SK-N-SH treated with all-trans-retinoic acid at 6 μM for 48 hours (cell line): ENCODE data around the gene TNIK.

Source experiments
- ATAC-seq: fragments of 200-7000 bp; cut with Tn5 transposase; 3 replicates; pipeline ENCODE4 v1.9.1; 2020; ENCODE audit warnings: mild to moderate bottlenecking, moderate library complexity
- ARNTL ChIP-seq: fragments of 450-650 bp; formaldehyde crosslinking; IDR thresholded peaks from 2 replicates; pipeline ENCODE4 v1.5.0; 2020; ENCODE audit warnings: low read depth, mild to moderate bottlenecking, moderate library complexity, borderline replicate concordance
- CSDC2 ChIP-seq: fragments of 250-450 bp; sonication (Bioruptor Pico); IDR thresholded peaks from 2 replicates; pipeline ENCODE4 v1.5.0; 2020; ENCODE audit warnings: mild to moderate bottlenecking, moderate library complexity
- ESRRG ChIP-seq: fragments of 250-450 bp; sonication (Bioruptor Pico); IDR thresholded peaks from 2 replicates; pipeline ENCODE4 v1.6.1; 2021; ENCODE audit warnings: mild to moderate bottlenecking
- GLIS3 ChIP-seq: fragments of 250-450 bp; sonication (Bioruptor Pico); IDR thresholded peaks from 2 replicates; pipeline ENCODE4 v1.5.0; 2020; ENCODE audit warnings: mild to moderate bottlenecking, moderate library complexity
- ISL1 ChIP-seq: fragments of 250-450 bp; sonication (Bioruptor Pico); IDR thresholded peaks from 2 replicates; pipeline ENCODE4 v2.1.2; 2022; ENCODE audit warnings: mild to moderate bottlenecking, moderate library complexity
- OSR1 ChIP-seq: fragments of 250-450 bp; sonication (Bioruptor Pico); IDR thresholded peaks from 2 replicates; pipeline ENCODE4 v1.8.0; 2022; ENCODE audit warnings: moderate library complexity, mild to moderate bottlenecking, inconsistent platforms
- PPARA ChIP-seq: fragments of 250-450 bp; sonication (Bioruptor Pico); IDR thresholded peaks from 2 replicates; pipeline ENCODE4 v1.5.0; 2020; ENCODE audit warnings: mild to moderate bottlenecking, borderline replicate concordance
- RARB ChIP-seq: fragments of 250-450 bp; sonication (Bioruptor Pico); IDR thresholded peaks from 2 replicates; pipeline ENCODE4 v1.8.0; 2021; ENCODE audit warnings: mild to moderate bottlenecking, moderate library complexity
- SNAI2 ChIP-seq: fragments of 250-450 bp; sonication (Bioruptor Pico); IDR thresholded peaks from 2 replicates; pipeline ENCODE4 v1.5.0; 2020; ENCODE audit warnings: mild to moderate bottlenecking, moderate library complexity
- TCF4 ChIP-seq: fragments of 250-450 bp; sonication (Bioruptor Pico); IDR thresholded peaks from 2 replicates; pipeline ENCODE4 v1.8.0; 2021; ENCODE audit warnings: mild to moderate bottlenecking, moderate library complexity, borderline replicate concordance
- ZC3H10 ChIP-seq: fragments of 250-450 bp; sonication (Bioruptor Pico); IDR thresholded peaks from 2 replicates; pipeline ENCODE4 v1.5.1; 2021; ENCODE audit warnings: mild to moderate bottlenecking, moderate library complexity
- ZFP3 ChIP-seq: fragments of 250-450 bp; sonication (Bioruptor Pico); IDR thresholded peaks from 2 replicates; pipeline ENCODE4 v1.5.0; 2020; ENCODE audit warnings: mild to moderate bottlenecking, moderate library complexity
- ZFP30 ChIP-seq: fragments of 450-650 bp; formaldehyde crosslinking; IDR thresholded peaks from 2 replicates; pipeline ENCODE4 v1.5.0; 2022; ENCODE audit warnings: mild to moderate bottlenecking, moderate library complexity
- ZNF565 ChIP-seq: fragments of 450-650 bp; formaldehyde crosslinking; conservative IDR thresholded peaks from 2 replicates; pipeline ENCODE4 v1.5.0; 2020; ENCODE audit warnings: low read depth, mild to moderate bottlenecking, moderate library complexity
- ZNF70 ChIP-seq: fragments of 450-650 bp; formaldehyde crosslinking; IDR thresholded peaks from 2 replicates; pipeline ENCODE4 v1.5.0; 2020; ENCODE audit warnings: mild to moderate bottlenecking, moderate library complexity
- ZNF8 ChIP-seq: fragments of 450-650 bp; formaldehyde crosslinking; IDR thresholded peaks from 2 replicates; pipeline ENCODE4 v1.5.0; 2020; ENCODE audit warnings: mild to moderate bottlenecking, moderate library complexity
- TF ChIP-seq, protein P1 (sequence below): fragments of 250-450 bp; sonication (Bioruptor Pico); IDR thresholded peaks from 2 replicates; pipeline ENCODE4 v1.5.1; 2021; ENCODE audit warnings: mild to moderate bottlenecking, moderate library complexity
- TF ChIP-seq, protein P2 (sequence below): fragments of 250-450 bp; sonication (Bioruptor Pico); IDR thresholded peaks from 2 replicates; pipeline ENCODE4 v1.8.0; 2020; ENCODE audit warnings: mild to moderate bottlenecking, moderate library complexity, borderline replicate concordance
- TF ChIP-seq, protein P3 (sequence below): fragments of 250-450 bp; sonication (Bioruptor Pico); IDR thresholded peaks from 2 replicates; pipeline ENCODE4 v1.5.0; 2020; ENCODE audit warnings: mild to moderate bottlenecking, moderate library complexity
- TF ChIP-seq, protein P4 (sequence below): fragments of 250-450 bp; sonication (Bioruptor Pico); IDR thresholded peaks from 2 replicates; pipeline ENCODE4 v1.5.1; 2020; ENCODE audit warnings: low read depth, mild to moderate bottlenecking, moderate library complexity
- TF ChIP-seq, protein P5 (sequence below): fragments of 250-450 bp; sonication (Bioruptor Pico); IDR thresholded peaks from 2 replicates; pipeline ENCODE4 v1.8.0; 2021; ENCODE audit warnings: low read depth, mild to moderate bottlenecking, moderate library complexity, borderline replicate concordance

Gene TNIK

DNA sequence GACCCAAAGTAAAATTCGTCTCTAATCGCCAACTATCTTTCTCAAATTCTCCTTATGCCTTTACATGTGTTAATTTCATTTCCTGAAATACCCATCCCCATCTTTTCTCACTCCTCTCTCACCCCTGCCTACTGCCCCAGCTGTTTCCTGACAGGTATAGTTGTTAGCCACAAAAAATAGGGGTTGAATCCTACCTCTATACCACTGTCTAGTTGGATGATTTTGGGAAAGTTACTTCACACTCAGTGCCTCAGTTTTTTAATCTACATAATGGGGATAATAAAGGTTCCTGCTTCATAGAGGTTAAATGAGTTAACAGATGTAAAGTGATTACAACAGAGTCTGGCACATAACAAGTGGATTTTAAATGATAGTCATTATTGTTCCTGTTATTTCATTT, 189.7 kb downstream of the TNIK start:
- ATAC-seq = no peak

DNA sequence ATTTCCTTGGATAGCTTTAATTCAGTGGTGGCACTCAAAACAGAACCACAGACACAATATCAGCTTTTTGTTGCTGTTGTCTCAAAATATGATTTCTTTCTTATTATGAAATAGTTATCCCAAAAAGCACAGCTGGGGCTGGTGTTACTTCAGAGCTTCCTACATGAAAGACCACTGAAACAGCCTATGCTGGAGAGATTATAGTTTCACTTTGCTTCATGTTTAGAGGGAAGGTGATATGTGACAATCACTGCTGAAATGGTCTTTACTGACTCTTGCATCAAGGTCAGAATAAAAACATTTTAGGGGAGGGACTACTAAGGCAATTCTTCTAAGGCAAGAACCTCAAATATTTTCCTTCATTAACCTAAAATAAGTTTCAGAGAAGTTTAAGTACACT, 190.7 kb downstream of the TNIK start:
- TF ChIP-seq ZFP30 (CRISPR knock-in tag) = no peak
- no peak for ATAC-seq

More for the DNA sequence above, 189.7 kb downstream of the TNIK start:
- TF ChIP-seq, protein P1, sequence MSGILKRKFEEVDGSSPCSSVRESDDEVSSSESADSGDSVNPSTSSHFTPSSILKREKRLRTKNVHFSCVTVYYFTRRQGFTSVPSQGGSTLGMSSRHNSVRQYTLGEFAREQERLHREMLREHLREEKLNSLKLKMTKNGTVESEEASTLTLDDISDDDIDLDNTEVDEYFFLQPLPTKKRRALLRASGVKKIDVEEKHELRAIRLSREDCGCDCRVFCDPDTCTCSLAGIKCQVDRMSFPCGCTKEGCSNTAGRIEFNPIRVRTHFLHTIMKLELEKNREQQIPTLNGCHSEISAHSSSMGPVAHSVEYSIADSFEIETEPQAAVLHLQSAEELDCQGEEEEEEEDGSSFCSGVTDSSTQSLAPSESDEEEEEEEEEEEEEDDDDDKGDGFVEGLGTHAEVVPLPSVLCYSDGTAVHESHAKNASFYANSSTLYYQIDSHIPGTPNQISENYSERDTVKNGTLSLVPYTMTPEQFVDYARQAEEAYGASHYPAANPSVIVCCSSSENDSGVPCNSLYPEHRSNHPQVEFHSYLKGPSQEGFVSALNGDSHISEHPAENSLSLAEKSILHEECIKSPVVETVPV = no peak

DNA sequence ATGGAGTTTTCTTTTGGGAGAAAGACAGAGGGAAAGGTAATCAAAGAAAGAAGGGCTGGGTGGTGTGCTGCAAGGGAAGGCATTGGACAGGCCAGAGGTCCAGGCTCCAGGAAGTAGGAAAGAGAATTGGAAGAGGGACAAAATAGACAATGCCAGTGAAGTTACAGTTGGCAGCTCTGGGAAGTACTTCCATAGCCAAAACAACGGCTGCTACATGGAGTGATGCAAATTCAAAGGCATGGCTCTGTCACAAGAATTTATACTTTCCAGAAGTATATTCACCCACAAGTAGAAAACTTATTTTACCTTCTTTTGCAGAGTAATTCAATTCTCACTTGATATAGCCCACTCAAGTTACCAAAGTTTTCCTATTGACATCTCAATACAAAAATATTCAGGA, 191.5 kb downstream of the TNIK start:
- ATAC-seq = no peak
- no peak for TF ChIP-seq ZNF70

DNA sequence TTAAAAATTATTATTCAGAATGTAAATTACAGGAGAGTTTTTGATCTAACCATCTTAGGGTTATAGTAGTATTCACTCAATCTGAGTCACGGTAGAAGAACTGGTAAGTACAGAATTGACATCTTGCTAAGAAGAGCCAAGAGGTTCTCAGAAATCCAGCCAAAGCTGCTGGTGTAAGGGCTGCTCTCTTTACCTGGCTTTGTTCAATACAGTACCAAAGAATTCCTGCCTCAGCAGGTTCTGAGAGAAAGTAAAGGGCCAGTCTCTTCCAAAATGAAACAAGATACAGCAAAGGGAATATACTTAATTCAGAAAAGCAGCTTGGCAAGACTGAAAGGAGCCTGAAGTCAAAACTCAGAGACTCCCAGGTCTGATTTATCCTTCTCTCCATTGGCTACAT, 193.1 kb downstream of the TNIK start:
- no peak for TF ChIP-seq ARNTL
- no peak for TF ChIP-seq GLIS3 (CRISPR knock-in tag)
- no peak for TF ChIP-seq RARB (CRISPR knock-in tag)
- no peak for TF ChIP-seq PPARA (CRISPR knock-in tag)
- TF ChIP-seq, protein P2, sequence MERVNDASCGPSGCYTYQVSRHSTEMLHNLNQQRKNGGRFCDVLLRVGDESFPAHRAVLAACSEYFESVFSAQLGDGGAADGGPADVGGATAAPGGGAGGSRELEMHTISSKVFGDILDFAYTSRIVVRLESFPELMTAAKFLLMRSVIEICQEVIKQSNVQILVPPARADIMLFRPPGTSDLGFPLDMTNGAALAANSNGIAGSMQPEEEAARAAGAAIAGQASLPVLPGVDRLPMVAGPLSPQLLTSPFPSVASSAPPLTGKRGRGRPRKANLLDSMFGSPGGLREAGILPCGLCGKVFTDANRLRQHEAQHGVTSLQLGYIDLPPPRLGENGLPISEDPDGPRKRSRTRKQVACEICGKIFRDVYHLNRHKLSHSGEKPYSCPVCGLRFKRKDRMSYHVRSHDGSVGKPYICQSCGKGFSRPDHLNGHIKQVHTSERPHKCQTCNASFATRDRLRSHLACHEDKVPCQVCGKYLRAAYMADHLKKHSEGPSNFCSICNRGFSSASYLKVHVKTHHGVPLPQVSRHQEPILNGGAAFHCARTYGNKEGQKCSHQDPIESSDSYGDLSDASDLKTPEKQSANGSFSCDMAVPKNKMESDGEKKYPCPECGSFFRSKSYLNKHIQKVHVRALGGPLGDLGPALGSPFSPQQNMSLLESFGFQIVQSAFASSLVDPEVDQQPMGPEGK (CRISPR knock-in tag) = no peak
- peak; percentile 50 for ATAC-seq

DNA sequence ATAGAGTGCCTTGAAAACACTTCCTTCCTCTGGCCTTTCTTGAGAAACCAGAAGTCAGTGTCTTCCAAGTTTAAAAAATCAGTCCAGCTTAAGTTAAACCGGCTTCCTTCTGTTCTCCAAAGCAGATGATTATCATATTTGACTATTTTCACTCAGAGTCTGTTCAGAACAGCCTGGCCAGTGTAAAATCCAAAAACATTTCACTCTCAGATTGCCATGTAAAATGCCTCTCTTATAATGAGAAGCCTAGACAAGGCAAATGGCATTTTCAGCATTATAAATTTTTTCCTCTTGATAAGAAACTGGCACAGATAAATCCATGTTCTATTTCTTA, 193.5 kb downstream of the TNIK start:
- TF ChIP-seq, protein P3, sequence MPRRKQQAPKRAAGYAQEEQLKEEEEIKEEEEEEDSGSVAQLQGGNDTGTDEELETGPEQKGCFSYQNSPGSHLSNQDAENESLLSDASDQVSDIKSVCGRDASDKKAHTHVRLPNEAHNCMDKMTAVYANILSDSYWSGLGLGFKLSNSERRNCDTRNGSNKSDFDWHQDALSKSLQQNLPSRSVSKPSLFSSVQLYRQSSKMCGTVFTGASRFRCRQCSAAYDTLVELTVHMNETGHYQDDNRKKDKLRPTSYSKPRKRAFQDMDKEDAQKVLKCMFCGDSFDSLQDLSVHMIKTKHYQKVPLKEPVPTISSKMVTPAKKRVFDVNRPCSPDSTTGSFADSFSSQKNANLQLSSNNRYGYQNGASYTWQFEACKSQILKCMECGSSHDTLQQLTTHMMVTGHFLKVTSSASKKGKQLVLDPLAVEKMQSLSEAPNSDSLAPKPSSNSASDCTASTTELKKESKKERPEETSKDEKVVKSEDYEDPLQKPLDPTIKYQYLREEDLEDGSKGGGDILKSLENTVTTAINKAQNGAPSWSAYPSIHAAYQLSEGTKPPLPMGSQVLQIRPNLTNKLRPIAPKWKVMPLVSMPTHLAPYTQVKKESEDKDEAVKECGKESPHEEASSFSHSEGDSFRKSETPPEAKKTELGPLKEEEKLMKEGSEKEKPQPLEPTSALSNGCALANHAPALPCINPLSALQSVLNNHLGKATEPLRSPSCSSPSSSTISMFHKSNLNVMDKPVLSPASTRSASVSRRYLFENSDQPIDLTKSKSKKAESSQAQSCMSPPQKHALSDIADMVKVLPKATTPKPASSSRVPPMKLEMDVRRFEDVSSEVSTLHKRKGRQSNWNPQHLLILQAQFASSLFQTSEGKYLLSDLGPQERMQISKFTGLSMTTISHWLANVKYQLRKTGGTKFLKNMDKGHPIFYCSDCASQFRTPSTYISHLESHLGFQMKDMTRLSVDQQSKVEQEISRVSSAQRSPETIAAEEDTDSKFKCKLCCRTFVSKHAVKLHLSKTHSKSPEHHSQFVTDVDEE (CRISPR knock-in tag) = no peak
- TF ChIP-seq OSR1 (CRISPR knock-in tag) (no peak), ESRRG (no peak), CSDC2 (CRISPR knock-in tag) (no peak), SNAI2 (CRISPR knock-in tag) (no peak), ZC3H10 (CRISPR knock-in tag) (no peak), ISL1 (CRISPR knock-in tag) (no peak), GLIS3 (CRISPR knock-in tag) (no peak), TCF4 (no peak), PPARA (CRISPR knock-in tag) (no peak), RARB (CRISPR knock-in tag) (no peak), ZNF8 (CRISPR knock-in tag) (no peak), ZFP3 (CRISPR knock-in tag) (no peak), ZNF565 (CRISPR knock-in tag) (no peak)
- TF ChIP-seq, protein P4, sequence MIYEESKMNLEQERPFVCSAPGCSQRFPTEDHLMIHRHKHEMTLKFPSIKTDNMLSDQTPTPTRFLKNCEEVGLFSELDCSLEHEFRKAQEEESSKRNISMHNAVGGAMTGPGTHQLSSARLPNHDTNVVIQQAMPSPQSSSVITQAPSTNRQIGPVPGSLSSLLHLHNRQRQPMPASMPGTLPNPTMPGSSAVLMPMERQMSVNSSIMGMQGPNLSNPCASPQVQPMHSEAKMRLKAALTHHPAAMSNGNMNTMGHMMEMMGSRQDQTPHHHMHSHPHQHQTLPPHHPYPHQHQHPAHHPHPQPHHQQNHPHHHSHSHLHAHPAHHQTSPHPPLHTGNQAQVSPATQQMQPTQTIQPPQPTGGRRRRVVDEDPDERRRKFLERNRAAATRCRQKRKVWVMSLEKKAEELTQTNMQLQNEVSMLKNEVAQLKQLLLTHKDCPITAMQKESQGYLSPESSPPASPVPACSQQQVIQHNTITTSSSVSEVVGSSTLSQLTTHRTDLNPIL (CRISPR knock-in tag) = no peak
- TF ChIP-seq, protein P5, sequence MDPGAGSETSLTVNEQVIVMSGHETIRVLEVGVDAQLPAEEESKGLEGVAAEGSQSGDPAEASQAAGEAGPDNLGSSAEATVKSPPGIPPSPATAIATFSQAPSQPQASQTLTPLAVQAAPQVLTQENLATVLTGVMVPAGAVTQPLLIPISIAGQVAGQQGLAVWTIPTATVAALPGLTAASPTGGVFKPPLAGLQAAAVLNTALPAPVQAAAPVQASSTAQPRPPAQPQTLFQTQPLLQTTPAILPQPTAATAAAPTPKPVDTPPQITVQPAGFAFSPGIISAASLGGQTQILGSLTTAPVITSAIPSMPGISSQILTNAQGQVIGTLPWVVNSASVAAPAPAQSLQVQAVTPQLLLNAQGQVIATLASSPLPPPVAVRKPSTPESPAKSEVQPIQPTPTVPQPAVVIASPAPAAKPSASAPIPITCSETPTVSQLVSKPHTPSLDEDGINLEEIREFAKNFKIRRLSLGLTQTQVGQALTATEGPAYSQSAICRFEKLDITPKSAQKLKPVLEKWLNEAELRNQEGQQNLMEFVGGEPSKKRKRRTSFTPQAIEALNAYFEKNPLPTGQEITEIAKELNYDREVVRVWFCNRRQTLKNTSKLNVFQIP (CRISPR knock-in tag) = no peak
- peak; percentile 40 for ATAC-seq
